ENCODE data around the gene WNT2B. TPM values are rescaled to one million over a fixed set of nuclear protein-coding genes. Genes with fewer than 3 reads are reported as not detected.

Gene WNT2B
- total and polyA plus RNA-seq, 10 of the 15 experiments (the other 5 are each of a cell fraction or from before 2014, with no cell fraction given), result 0.02 to 1.1 (median 0.14) TPM

- no peak for TF ChIP-seq EED (IDR thresholded peaks at IDR 0.05; ENCODE audit: low read depth)
- TF ChIP-seq RB1 (IDR thresholded peaks at IDR 0.05; ENCODE audit: borderline replicate concordance), result no peak
- TF ChIP-seq ZNF384 (IDR thresholded peaks at IDR 0.05; ENCODE audit: borderline replicate concordance, low read depth, low read length), result no peak
- TF ChIP-seq SKIL (IDR thresholded peaks at IDR 0.05; ENCODE audit: low read depth, poor library complexity, severe bottlenecking), result no peak
- no peak for TF ChIP-seq SP1 (IDR thresholded peaks at IDR 0.05; ENCODE audit: low read depth, low read length)
- ChIA-PET POLR2A (no interaction called here), CTCF (no interaction called here), SMC1A (ENCODE audit: uncharacterized antibody, unreplicated experiment) (interaction anchor here (1.4 kb wide), 1 partner anchor 114 kb away, joined by 3 read pairs; no protein-coding TSS in a partner anchor), RAD21 (ENCODE audit: unreplicated experiment) (no interaction called here)
- ATAC-seq, result peak; percentile 31
- Histone ChIP-seq H3K4me1 (ENCODE audit: control insufficient read depth, insufficient read depth, low read length) (peaks cover 8% of the 10 kb centered on the region; the same call in 1 of the 2 replicates), H3K36me3 (ENCODE audit: control insufficient read depth in 2 of 2, insufficient read depth in 2 of 2, low read length in 1 of 2) (no peaks in the 10 kb centered on the region), H2AFZ (ENCODE audit: control insufficient read depth, low read depth, low read length) (peak overlapping the region; percentile 68), H3K9ac (ENCODE audit: control insufficient read depth, insufficient read depth, low read length) (no peak overlapping the region), H3K4me3 (peak overlapping the region; percentile 67), H3K27me3 (replicated peaks in 1 of 2; ENCODE audit: control insufficient read depth in 2 of 2, insufficient read depth in 2 of 2, low read length in 1 of 2) (peaks cover 2 to 10% of the 10 kb centered on the region in 2 experiments), H4K20me1 (ENCODE audit: control insufficient read depth, insufficient read depth) (no peaks in the 10 kb centered on the region), H3K27ac (ENCODE audit: control insufficient read depth, insufficient read depth) (no peak overlapping the region), H3K4me2 (ENCODE audit: control insufficient read depth, insufficient read depth) (peak overlapping the region; percentile 81), H3K9me3 (replicated peaks; ENCODE audit: control insufficient read depth, insufficient read depth, low read length) (no peaks in the 10 kb centered on the region), H3K79me2 (ENCODE audit: control insufficient read depth, insufficient read depth, low read length) (no peaks in the 10 kb centered on the region)
- intact Hi-C loops (cut with micrococcal nuclease; ENCODE audit: unreplicated experiment), result no loop called here
- WGBS (ENCODE audit: insufficient coverage, insufficient replicate concordance, low lambda C conversion rate, missing lambda C conversion rate), result under 1% methylated on average over 15 of the region's 15 CpGs
- in situ Hi-C loops (cut with MboI), result no loop called here
- no peak for FAIRE-seq
- no TSS peak for BruUV-seq (replicated peaks)
- no peak for DNase-seq (ENCODE audit: low read depth, low spot score)
Measured at GRCh38 chr1:112507921-112508277, 866 bp upstream of the WNT2B start.
